Astrocyte (in vitro differentiated cells and primary cell): ENCODE measurements around the gene PCP4L1.
"Not testable (repeated sequence)": the region's sequence is repeated elsewhere in the genome, so short reads cannot be mapped to it uniquely, and the experiment has no call there.

Source experiments
- CTCF ChIP-seq: IDR thresholded peaks from 2 replicates; pipeline ENCODE4 v1.5.1; 2011; ENCODE audit warnings: low read depth, mild to moderate bottlenecking, inconsistent platforms, low read length, moderate library complexity; ENCODE audit not compliant: insufficient read depth
- EZH2 ChIP-seq: IDR thresholded peaks from 2 replicates; pipeline ENCODE4 v1.6.1; 2012; ENCODE audit warnings: mild to moderate bottlenecking, low read length, inconsistent platforms; ENCODE audit not compliant: insufficient read depth

DNA sequence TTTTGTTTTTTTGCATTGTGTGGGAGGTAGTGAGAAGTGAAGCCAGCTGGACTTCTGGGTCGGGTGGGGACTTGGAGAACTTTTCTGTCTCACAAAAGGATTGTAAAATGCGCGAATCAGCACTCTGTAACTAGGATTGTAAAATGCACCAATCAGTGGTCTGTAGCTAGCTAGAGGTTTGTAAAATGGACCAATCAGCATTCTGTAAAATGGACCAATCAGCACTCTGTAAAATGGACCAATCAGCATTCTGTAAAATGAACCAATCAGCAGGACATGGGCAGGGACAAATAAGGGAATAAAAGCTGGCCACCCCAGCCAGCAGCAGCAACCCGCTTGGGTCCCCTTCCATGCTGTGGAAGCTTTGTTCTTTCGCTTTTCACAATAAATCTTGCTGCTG is 8.4 kb upstream of the PCP4L1 start:
- not testable (repeated sequence) for TF ChIP-seq CTCF, EZH2
